WTC11 (cell line): ENCODE results near the gene TGM2. TPM values are rescaled to one million over a fixed set of nuclear protein-coding genes. Genes with fewer than 3 reads are reported as not detected.

Experiments
- ATAC-seq: fragments of 200-7000 bp; cut with Tn5 transposase; 2 replicates; pipeline ENCODE4 v1.10.0; 2021; ENCODE audit warnings: mild to moderate bottlenecking, moderate library complexity
- CTCF ChIA-PET: fragments of 300-600 bp; sonication (Branson Sonifier 250); formaldehyde crosslinking; loops from one replicate; lab custom pipeline; 2021; ENCODE audit warnings: antibody characterized with exemption; lab: Charles Lee
- POLR2A ChIA-PET: fragments of 350-600 bp; sonication (Branson Sonifier 250); formaldehyde crosslinking; loops from one replicate; lab custom pipeline; 2021; ENCODE audit warnings: antibody characterized with exemption; lab: Charles Lee
- DNase-seq: peaks from one replicate; pipeline ENCODE4 v3.0.0; 2021; ENCODE audit warnings: low spot score
- H3K27ac Mint-ChIP-seq: 2 replicates; pipeline ENCODE4 v1.8.0; 2021; ENCODE audit warnings: mixed read lengths
- H3K27me3 Mint-ChIP-seq: 2 replicates; pipeline ENCODE4 v1.8.0; 2021; ENCODE audit warnings: low read depth, mild to moderate bottlenecking, moderate library complexity, mixed read lengths
- H3K36me3 Mint-ChIP-seq: 2 replicates; pipeline ENCODE4 v1.8.0; 2021; ENCODE audit warnings: mixed read lengths
- H3K4me1 Mint-ChIP-seq: 2 replicates; pipeline ENCODE4 v1.8.0; 2022; ENCODE audit warnings: mixed read lengths
- H3K4me3 Mint-ChIP-seq: 2 replicates; pipeline ENCODE4 v1.8.0; 2021; ENCODE audit warnings: mild to moderate bottlenecking, moderate library complexity, mixed read lengths
- H3K9me3 Mint-ChIP-seq: 2 replicates; pipeline ENCODE4 v1.8.0; 2021; ENCODE audit warnings: mixed read lengths
- CREM ChIP-seq: sonication (generic); formaldehyde crosslinking; IDR thresholded peaks from 2 replicates; pipeline ENCODE4 v1.8.1; 2022; ENCODE audit warnings: mild to moderate bottlenecking, missing genetic modification reagents, moderate library complexity
- EMX1 ChIP-seq: fragments of 250-450 bp; sonication (Bioruptor Pico); IDR thresholded peaks from 2 replicates; pipeline ENCODE4 v1.8.0; 2021; ENCODE audit warnings: mild to moderate bottlenecking
- HMGXB4 ChIP-seq: sonication (generic); formaldehyde crosslinking; IDR thresholded peaks from 2 replicates; pipeline ENCODE4 v1.8.1; 2023; ENCODE audit warnings: mild to moderate bottlenecking, moderate library complexity, missing genetic modification reagents
- KAT7 ChIP-seq: sonication (generic); formaldehyde crosslinking; IDR thresholded peaks from 2 replicates; pipeline ENCODE4 v1.8.1; 2023; ENCODE audit warnings: missing genetic modification reagents, mild to moderate bottlenecking, borderline replicate concordance
- MYBL2 ChIP-seq: sonication (generic); formaldehyde crosslinking; IDR thresholded peaks from 2 replicates; pipeline ENCODE4 v1.8.1; 2023; ENCODE audit warnings: mild to moderate bottlenecking, moderate library complexity, missing genetic modification reagents
- NFE2L1 ChIP-seq: sonication (generic); formaldehyde crosslinking; IDR thresholded peaks from 2 replicates; pipeline ENCODE4 v1.8.1; 2023; ENCODE audit warnings: missing genetic modification reagents
- NR2C2 ChIP-seq: sonication (generic); formaldehyde crosslinking; IDR thresholded peaks from 2 replicates; pipeline ENCODE4 v1.8.0; 2022; ENCODE audit warnings: mild to moderate bottlenecking, missing genetic modification reagents
- SMAD4 ChIP-seq: sonication (generic); formaldehyde crosslinking; IDR thresholded peaks from 2 replicates; pipeline ENCODE4 v1.8.0; 2022; ENCODE audit warnings: mild to moderate bottlenecking, missing genetic modification reagents
- SOX15 ChIP-seq: fragments of 250-450 bp; sonication (Bioruptor Pico); IDR thresholded peaks from 2 replicates; pipeline ENCODE4 v1.9.0; 2021; ENCODE audit warnings: mild to moderate bottlenecking
- SP1 ChIP-seq: sonication (generic); formaldehyde crosslinking; conservative IDR thresholded peaks from 2 replicates; pipeline ENCODE4 v1.8.1; 2022; ENCODE audit warnings: missing genetic modification reagents
- TP53 ChIP-seq: sonication (generic); formaldehyde crosslinking; IDR thresholded peaks from 2 replicates; pipeline ENCODE4 v1.8.1; 2023; ENCODE audit warnings: mild to moderate bottlenecking, missing genetic modification reagents
- ZNF121 ChIP-seq: sonication (generic); formaldehyde crosslinking; IDR thresholded peaks from 2 replicates; pipeline ENCODE4 v1.8.0; 2023; ENCODE audit warnings: missing genetic modification reagents
- ZNF263 ChIP-seq: sonication (generic); formaldehyde crosslinking; IDR thresholded peaks from 2 replicates; pipeline ENCODE4 v1.8.1; 2022; ENCODE audit warnings: low read depth, mild to moderate bottlenecking, moderate library complexity, missing genetic modification reagents
- ZNF396 ChIP-seq: fragments of 250-450 bp; sonication (Bioruptor Pico); IDR thresholded peaks from 2 replicates; pipeline ENCODE4 v1.8.0; 2021; ENCODE audit warnings: mild to moderate bottlenecking, moderate library complexity, borderline replicate concordance
- ZNF425 ChIP-seq: fragments of 250-450 bp; sonication (Bioruptor Pico); conservative IDR thresholded peaks from 2 replicates; pipeline ENCODE4 v1.9.0; 2021; ENCODE audit warnings: mild to moderate bottlenecking
- total RNA-seq: library from RNA; stranded (reverse); gene quantifications from 3 replicates; pipeline ENCODE4 v1.2.3, GENCODE V29; 2021
- TF ChIP-seq, protein P1 (sequence below): fragments of 250-450 bp; sonication (Bioruptor Pico); IDR thresholded peaks from 2 replicates; pipeline ENCODE4 v2.1.2; 2022; ENCODE audit warnings: mild to moderate bottlenecking, moderate library complexity
- TF ChIP-seq, protein P2 (sequence below): sonication (generic); formaldehyde crosslinking; IDR thresholded peaks from 2 replicates; pipeline ENCODE4 v1.8.1; 2023; ENCODE audit warnings: mild to moderate bottlenecking, missing genetic modification reagents, moderate library complexity
- TF ChIP-seq, protein P3 (sequence below): sonication (generic); formaldehyde crosslinking; conservative IDR thresholded peaks from 2 replicates; pipeline ENCODE4 v1.8.1; 2022; ENCODE audit warnings: mild to moderate bottlenecking, missing genetic modification reagents
- TF ChIP-seq, protein P4 (sequence below): sonication (generic); formaldehyde crosslinking; IDR thresholded peaks from 2 replicates; pipeline ENCODE4 v1.8.1; 2022; ENCODE audit warnings: low read depth, mild to moderate bottlenecking, moderate library complexity, missing genetic modification reagents, borderline replicate concordance

Gene TGM2
- total RNA-seq, 1 experiment from 2014 or later, result 1.5 TPM

- ATAC-seq, result no peak; the same call in 1 of the 2 replicates
- CTCF ChIA-PET, result interaction anchor here (0.6 to 2.0 kb wide), 4 partner anchors 9 to 731 kb away, joined by 3 to 7 read pairs (median 4); no protein-coding TSS in a partner anchor
- H3K27me3 Mint-ChIP-seq, result no peaks in the 10 kb centered on the region; the same call in 1 of the 2 replicates
- POLR2A ChIA-PET, result interaction anchor here (0.6 kb wide), 1 partner anchor 38 kb away, joined by 3 read pairs; no protein-coding TSS in a partner anchor
- H3K4me1 Mint-ChIP-seq, result peaks cover 18% of the 10 kb centered on the region
- no peak overlapping the region for H3K27ac Mint-ChIP-seq
- no peaks in the 10 kb centered on the region for H3K36me3 Mint-ChIP-seq
- TF ChIP-seq ZNF425 (no peak), NR2C2 (CRISPR knock-in tag) (no peak), KAT7 (CRISPR knock-in tag) (no peak), ZNF263 (CRISPR knock-in tag) (no peak), MYBL2 (CRISPR knock-in tag) (no peak), SMAD4 (CRISPR knock-in tag) (no peak)
- no peak overlapping the region for H3K4me3 Mint-ChIP-seq
- DNase-seq, result no peak
- no peaks in the 10 kb centered on the region for H3K9me3 Mint-ChIP-seq
Measured at GRCh38 chr20:38152621-38153221, 12.3 kb downstream of the TGM2 start.

- DNase-seq (no peak), ATAC-seq (no peak)
- Mint-ChIP-seq H3K4me3 (no peak overlapping the region), H3K4me1 (peaks cover 18% of the 10 kb centered on the region), H3K27ac (no peak overlapping the region), H3K36me3 (no peaks in the 10 kb centered on the region), H3K27me3 (no peaks in the 10 kb centered on the region; the same call in 1 of the 2 replicates), H3K9me3 (no peaks in the 10 kb centered on the region)
- CTCF ChIA-PET, result interaction anchor here (1.0 to 2.0 kb wide), 5 partner anchors 8 to 588 kb away, joined by 3 to 7 read pairs (median 4); no protein-coding TSS in a partner anchor
- TF ChIP-seq ZNF396 (CRISPR knock-in tag) (no peak), CREM (CRISPR knock-in tag) (no peak), TP53 (CRISPR knock-in tag) (no peak), NFE2L1 (CRISPR knock-in tag) (no peak), SP1 (CRISPR knock-in tag) (no peak), ZNF121 (CRISPR knock-in tag) (no peak), HMGXB4 (CRISPR knock-in tag) (no peak), KAT7 (CRISPR knock-in tag) (no peak), EMX1 (CRISPR knock-in tag) (no peak), SOX15 (CRISPR knock-in tag) (no peak)
- TF ChIP-seq, protein P1, sequence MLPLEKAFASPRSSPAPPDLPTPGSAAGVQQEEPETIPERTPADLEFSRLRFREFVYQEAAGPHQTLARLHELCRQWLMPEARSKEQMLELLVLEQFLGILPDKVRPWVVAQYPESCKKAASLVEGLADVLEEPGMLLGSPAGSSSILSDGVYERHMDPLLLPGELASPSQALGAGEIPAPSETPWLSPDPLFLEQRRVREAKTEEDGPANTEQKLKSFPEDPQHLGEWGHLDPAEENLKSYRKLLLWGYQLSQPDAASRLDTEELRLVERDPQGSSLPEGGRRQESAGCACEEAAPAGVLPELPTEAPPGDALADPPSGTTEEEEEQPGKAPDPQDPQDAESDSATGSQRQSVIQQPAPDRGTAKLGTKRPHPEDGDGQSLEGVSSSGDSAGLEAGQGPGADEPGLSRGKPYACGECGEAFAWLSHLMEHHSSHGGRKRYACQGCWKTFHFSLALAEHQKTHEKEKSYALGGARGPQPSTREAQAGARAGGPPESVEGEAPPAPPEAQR, result no peak
- TF ChIP-seq, protein P2, sequence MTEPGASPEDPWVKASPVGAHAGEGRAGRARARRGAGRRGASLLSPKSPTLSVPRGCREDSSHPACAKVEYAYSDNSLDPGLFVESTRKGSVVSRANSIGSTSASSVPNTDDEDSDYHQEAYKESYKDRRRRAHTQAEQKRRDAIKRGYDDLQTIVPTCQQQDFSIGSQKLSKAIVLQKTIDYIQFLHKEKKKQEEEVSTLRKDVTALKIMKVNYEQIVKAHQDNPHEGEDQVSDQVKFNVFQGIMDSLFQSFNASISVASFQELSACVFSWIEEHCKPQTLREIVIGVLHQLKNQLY (CRISPR knock-in tag), result no peak
- TF ChIP-seq, protein P3, sequence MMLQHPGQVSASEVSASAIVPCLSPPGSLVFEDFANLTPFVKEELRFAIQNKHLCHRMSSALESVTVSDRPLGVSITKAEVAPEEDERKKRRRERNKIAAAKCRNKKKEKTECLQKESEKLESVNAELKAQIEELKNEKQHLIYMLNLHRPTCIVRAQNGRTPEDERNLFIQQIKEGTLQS, result no peak
- TF ChIP-seq, protein P4, sequence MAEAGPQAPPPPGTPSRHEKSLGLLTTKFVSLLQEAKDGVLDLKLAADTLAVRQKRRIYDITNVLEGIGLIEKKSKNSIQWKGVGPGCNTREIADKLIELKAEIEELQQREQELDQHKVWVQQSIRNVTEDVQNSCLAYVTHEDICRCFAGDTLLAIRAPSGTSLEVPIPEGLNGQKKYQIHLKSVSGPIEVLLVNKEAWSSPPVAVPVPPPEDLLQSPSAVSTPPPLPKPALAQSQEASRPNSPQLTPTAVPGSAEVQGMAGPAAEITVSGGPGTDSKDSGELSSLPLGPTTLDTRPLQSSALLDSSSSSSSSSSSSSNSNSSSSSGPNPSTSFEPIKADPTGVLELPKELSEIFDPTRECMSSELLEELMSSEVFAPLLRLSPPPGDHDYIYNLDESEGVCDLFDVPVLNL (CRISPR knock-in tag), result no peak
- POLR2A ChIA-PET, result interaction anchor here (0.6 kb wide), 1 partner anchor 38 kb away, joined by 3 read pairs; no protein-coding TSS in a partner anchor
Measured at GRCh38 chr20:38152175-38152620, 12.9 kb downstream of the TGM2 start.
